HCT116 (cell line): ENCODE data around the gene CCL27. TPM values are rescaled to one million over a fixed set of nuclear protein-coding genes. Genes with fewer than 3 reads are reported as not detected.

Experiments used
- ATAC-seq: fragments of 200-7000 bp; cut with Tn5 transposase; 2 replicates; pipeline ENCODE4 v1.9.1; 2020; ENCODE audit warnings: mild to moderate bottlenecking, moderate library complexity
- BruUV-seq: library from RNA; stranded (reverse); fragments of 400-500 nt; replicated peaks from 2 replicates; lab custom pipeline; 2021; lab: Mats Ljungman, UMichigan
- CTCF ChIA-PET: fragments of 300-600 bp; sonication (Branson Sonifier 250); formaldehyde crosslinking; loops from one replicate; lab custom pipeline; 2021; ENCODE audit warnings: antibody characterized with exemption; lab: Charles Lee
- POLR2A ChIA-PET: fragments of 300-600, 350-600 bp; sonication (Branson Sonifier 250); formaldehyde crosslinking; loops from one replicate; lab custom pipeline; 2021; ENCODE audit warnings: antibody characterized with exemption; lab: Charles Lee
- RAD21 ChIA-PET, 2 experiments: fragments of 300-600 bp; sonication (Branson Sonifier 250); formaldehyde crosslinking; loops; one replicate each; lab custom pipeline; 2023; ENCODE audit warnings: low total read pairs in 2 of 2; ENCODE audit not compliant: uncharacterized antibody in 2 of 2, unreplicated experiment in 2 of 2, low non-redundant PET in 1 of 2; lab: Charles Lee
- DNase-seq: peaks from one replicate; pipeline ENCODE4 v3.0.0-alpha.2; 2010; ENCODE audit warnings: low read depth, low spot score
- H2AFZ ChIP-seq: fragments of 200-600 bp; shearing (Covaris generic), sonication (generic); 2 replicates; pipeline ENCODE4 v1.6.1; 2017; ENCODE audit warnings: low read depth, mixed run types, mixed read lengths, antibody characterized with exemption, low read length; ENCODE audit not compliant: poor library complexity, severe bottlenecking
- H3K27ac ChIP-seq: 2 replicates; pipeline ENCODE4 v1.5.1; 2012; ENCODE audit warnings: low read depth, low read length
- H3K27me3 ChIP-seq: fragments of 200-600 bp; sonication (generic); 2 replicates; pipeline ENCODE4 v1.6.1; 2016; ENCODE audit warnings: mixed run types, low read length, mixed read lengths; ENCODE audit not compliant: insufficient read depth
- H3K36me3 ChIP-seq, 2 experiments: fragments of 200-500 bp in 1 of 2; fragments of 200-600 bp in 1 of 2; sonication (Bioruptor generic) in 1 of 2; sonication (generic) in 1 of 2; 2 replicates each; pipeline versions ENCODE4 v1.5.1 to v1.6.1; 2014 to 2016; ENCODE audit warnings: low read length in 2 of 2, inconsistent platforms in 1 of 2, mixed read lengths in 1 of 2, mixed run types in 1 of 2; ENCODE audit not compliant: insufficient read depth in 2 of 2, control insufficient read depth in 1 of 2
- H3K4me1 ChIP-seq, 2 experiments: fragments of 200-600 bp in 1 of 2; sonication (generic) in 1 of 2; 2 replicates each; pipeline versions ENCODE4 v1.5.1 to v1.6.1; 2012 to 2017; ENCODE audit warnings: low read length in 2 of 2, inconsistent platforms in 1 of 2, mild to moderate bottlenecking in 1 of 2, mixed read lengths in 1 of 2, mixed run types in 1 of 2, moderate library complexity in 1 of 2; ENCODE audit not compliant: insufficient read depth in 2 of 2, control insufficient read depth in 1 of 2
- H3K4me2 ChIP-seq: fragments of 200-600 bp; sonication (generic); 2 replicates; pipeline ENCODE4 v1.6.1; 2017; ENCODE audit warnings: mixed run types, low read length, mixed read lengths
- H3K4me3 ChIP-seq, 2 experiments: fragments of 200-600 bp in 1 of 2; sonication (generic) in 1 of 2; replicated peaks in 1 of 2; 2 replicates each; pipeline ENCODE4 v1.5.1; 2011 to 2016; ENCODE audit warnings: low read length in 2 of 2, control low read depth in 1 of 2, low read depth in 1 of 2, mild to moderate bottlenecking in 1 of 2, mixed read lengths in 1 of 2, mixed run types in 1 of 2
- H3K79me2 ChIP-seq: fragments of 200-600 bp; sonication (generic); 2 replicates; pipeline ENCODE4 v1.6.1; 2017; ENCODE audit warnings: mild to moderate bottlenecking, mixed run types, low read length, moderate library complexity, mixed read lengths; ENCODE audit not compliant: insufficient read depth
- H3K9ac ChIP-seq: fragments of 200-600 bp; sonication (generic); 2 replicates; pipeline ENCODE4 v1.6.1; 2016; ENCODE audit warnings: low read length, mixed read lengths
- H3K9me2 ChIP-seq: fragments of 200-600 bp; sonication (generic), shearing (Covaris generic); 2 replicates; pipeline ENCODE4 v1.6.1; 2017; ENCODE audit warnings: mixed run types, mild to moderate bottlenecking, moderate library complexity; ENCODE audit not compliant: insufficient read depth
- H3K9me3 ChIP-seq, 2 experiments: fragments of 200-500 bp in 1 of 2; fragments of 200-600 bp in 1 of 2; sonication (Bioruptor generic) in 1 of 2; sonication (generic) in 1 of 2; 2 replicates each; pipeline ENCODE4 v1.6.1; 2014 to 2017; ENCODE audit warnings: low read length in 2 of 2, mixed read lengths in 2 of 2, inconsistent platforms in 1 of 2, low read depth in 1 of 2, mild to moderate bottlenecking in 1 of 2, mixed run types in 1 of 2, moderate library complexity in 1 of 2; ENCODE audit not compliant: control insufficient read depth in 1 of 2, insufficient read depth in 1 of 2
- H4K20me1 ChIP-seq: fragments of 200-600 bp; sonication (generic), shearing (Covaris generic); 2 replicates; pipeline ENCODE4 v1.6.1; 2017; ENCODE audit warnings: mixed run types, mild to moderate bottlenecking, moderate library complexity; ENCODE audit not compliant: insufficient read depth
- CBX3 ChIP-seq: IDR thresholded peaks from 2 replicates; pipeline ENCODE4 v1.6.1; 2012; ENCODE audit warnings: low read depth
- CEBPB ChIP-seq: IDR thresholded peaks from 2 replicates; pipeline ENCODE4 v1.6.1; 2012; ENCODE audit warnings: low read depth
- ELF1 ChIP-seq: IDR thresholded peaks from 2 replicates; pipeline ENCODE4 v1.6.1; 2012; ENCODE audit warnings: low read depth, borderline replicate concordance
- EZH2 ChIP-seq: fragments of 200-600 bp; sonication (generic); IDR thresholded peaks from 2 replicates; pipeline ENCODE4 v1.6.1; 2017; ENCODE audit warnings: antibody characterized with exemption, mixed run types
- EZH2phosphoT487 ChIP-seq: fragments of 200-600 bp; IDR thresholded peaks from 2 replicates; pipeline ENCODE4 v1.6.1; 2018; ENCODE audit warnings: antibody characterized with exemption, borderline replicate concordance
- FOSL1 ChIP-seq: IDR thresholded peaks from 2 replicates; pipeline ENCODE4 v1.6.1; 2012; ENCODE audit warnings: low read depth
- JUND ChIP-seq: IDR thresholded peaks from 2 replicates; pipeline ENCODE4 v1.6.1; 2012
- MAX ChIP-seq: IDR thresholded peaks from 2 replicates; pipeline ENCODE4 v1.6.1; 2012
- POLR2AphosphoS5 ChIP-seq: IDR thresholded peaks from 2 replicates; pipeline ENCODE4 v1.6.1; 2011; ENCODE audit warnings: mild to moderate bottlenecking, low read depth, low read length, moderate library complexity
- REST ChIP-seq: IDR thresholded peaks from 2 replicates; pipeline ENCODE4 v1.6.1; 2012; ENCODE audit warnings: low read depth
- SIN3A ChIP-seq: IDR thresholded peaks from 2 replicates; pipeline ENCODE4 v1.6.1; 2012; ENCODE audit warnings: low read depth
- SP1 ChIP-seq: IDR thresholded peaks from 2 replicates; pipeline ENCODE4 v1.6.1; 2012; ENCODE audit warnings: low read depth
- SRF ChIP-seq: IDR thresholded peaks from 2 replicates; pipeline ENCODE4 v1.6.1; 2012; ENCODE audit warnings: low read depth
- TCF7L2 ChIP-seq: IDR thresholded peaks from 2 replicates; pipeline ENCODE4 v1.7.0; 2011; ENCODE audit warnings: borderline replicate concordance, inconsistent platforms; ENCODE audit not compliant: insufficient read depth, insufficient read length; ENCODE audit errors: extremely low read depth
- YY1 ChIP-seq: IDR thresholded peaks from 2 replicates; pipeline ENCODE4 v1.6.1; 2011; ENCODE audit warnings: low read length, low read depth, moderate library complexity, mild to moderate bottlenecking; ENCODE audit not compliant: insufficient replicate concordance; ENCODE audit errors: extremely low read depth
- ZFX ChIP-seq: fragments of 450-650 bp; IDR thresholded peaks from 2 replicates; pipeline ENCODE4 v1.6.1; 2017
- ZNF274 ChIP-seq: fragments of 200-500 bp; sonication (Bioruptor generic); IDR thresholded peaks from 2 replicates; pipeline ENCODE4 v1.6.1; 2014; ENCODE audit warnings: mild to moderate bottlenecking, low read depth, low read length, inconsistent platforms
- intact Hi-C: fragments of 100-400 bp; cut with micrococcal nuclease; formaldehyde crosslinking; loops from 2 replicates; pipeline ENCODE4 v1.10.0; 2022
- total RNA-seq: library from RNA; stranded (reverse); gene quantifications from one replicate; pipeline ENCODE4 v1.2.1, GENCODE V29; 2021; ENCODE audit not compliant: unreplicated experiment
- TF ChIP-seq, protein P1 (sequence below): IDR thresholded peaks from 2 replicates; pipeline ENCODE4 v1.6.1; 2012
- TF ChIP-seq, protein P2 (sequence below): IDR thresholded peaks from 2 replicates; pipeline ENCODE4 v1.6.1; 2011; ENCODE audit warnings: mild to moderate bottlenecking, low read length, moderate library complexity; ENCODE audit not compliant: insufficient replicate concordance; ENCODE audit errors: extremely low read depth

The CCL27 gene
- total RNA-seq, 1 experiment from 2014 or later = 1.0 TPM

DNA sequence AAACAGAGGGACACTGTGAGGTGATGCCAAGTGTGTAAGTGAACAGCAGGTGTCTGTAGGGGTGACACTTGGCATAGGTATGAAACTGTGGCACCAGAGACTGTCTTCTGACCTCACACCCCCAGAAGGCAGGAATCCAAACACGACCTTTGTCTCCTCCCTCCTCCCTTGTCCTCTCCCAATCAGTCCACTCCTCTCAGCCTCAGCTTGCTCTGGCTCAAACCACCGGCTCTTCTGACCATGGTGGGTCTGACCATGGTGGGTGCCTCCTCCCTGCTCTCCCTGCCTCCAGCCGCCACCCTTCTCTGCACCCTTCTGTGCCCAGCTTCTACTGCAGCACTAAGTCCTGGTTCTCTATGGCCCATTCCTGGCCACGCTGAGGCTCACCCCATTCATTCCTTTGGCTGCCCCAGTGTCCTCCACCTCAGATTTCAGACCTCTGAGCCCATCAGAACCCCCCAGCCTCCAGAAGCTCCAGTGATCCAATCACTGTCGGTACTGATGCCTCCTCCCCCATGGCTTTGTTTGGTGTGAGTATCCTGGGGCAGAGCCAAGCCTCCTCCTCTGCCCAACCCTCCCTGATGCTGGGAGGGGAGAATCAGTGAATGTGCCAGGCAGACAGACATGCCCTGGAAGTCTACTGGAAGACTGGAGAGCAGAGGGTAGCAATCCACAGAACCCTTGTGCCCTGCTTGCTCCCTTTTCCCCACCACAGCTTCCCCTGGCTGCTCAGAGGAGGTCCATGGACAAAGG, 31.9 kb downstream of the CCL27 start:
- CTCF ChIA-PET = interaction anchor here (1.9 kb wide), 1 partner anchor 10 kb away, joined by 4 read pairs; the partner anchor contains the start of gene DCTN3
- no peaks in the 10 kb centered on the region for H3K9me2 ChIP-seq
- no peak overlapping the region for H2AFZ ChIP-seq
- H3K36me3 ChIP-seq = peaks cover 0 to 9% of the 10 kb centered on the region in 2 experiments; a peak in 2 of 4 replicates
- H4K20me1 ChIP-seq = no peaks in the 10 kb centered on the region
- H3K9me3 ChIP-seq = no peaks in the 10 kb centered on the region
- H3K4me1 ChIP-seq = peaks cover 8 to 38% of the 10 kb centered on the region in 2 experiments
- BruUV-seq = no TSS peak
- POLR2A ChIA-PET = interaction anchor here (1.5 kb wide), 1 partner anchor 10 kb away, joined by 3 read pairs; the partner anchor contains the start of gene DCTN3
- peaks cover 8% of the 10 kb centered on the region; the same call in 1 of the 2 replicates for H3K27me3 ChIP-seq
- ATAC-seq (no peak), DNase-seq (no peak)
- no peak for TF ChIP-seq REST
- no peak for TF ChIP-seq POLR2AphosphoS5
- no peak for TF ChIP-seq ZNF274
- no peak for TF ChIP-seq ZFX
- no peak for TF ChIP-seq CEBPB
- no peak for TF ChIP-seq CBX3
- no peak for TF ChIP-seq MAX
- TF ChIP-seq JUND = no peak
- no peak for TF ChIP-seq EZH2phosphoT487
- TF ChIP-seq SRF = no peak
- TF ChIP-seq SP1 = no peak
- TF ChIP-seq, protein P1, sequence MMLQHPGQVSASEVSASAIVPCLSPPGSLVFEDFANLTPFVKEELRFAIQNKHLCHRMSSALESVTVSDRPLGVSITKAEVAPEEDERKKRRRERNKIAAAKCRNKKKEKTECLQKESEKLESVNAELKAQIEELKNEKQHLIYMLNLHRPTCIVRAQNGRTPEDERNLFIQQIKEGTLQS = no peak
- TF ChIP-seq ELF1 = no peak
- no peak for TF ChIP-seq TCF7L2
- TF ChIP-seq FOSL1 = no peak
- TF ChIP-seq YY1 = no peak
- no peak for TF ChIP-seq SIN3A
- no peak for TF ChIP-seq EZH2
- TF ChIP-seq, protein P2, sequence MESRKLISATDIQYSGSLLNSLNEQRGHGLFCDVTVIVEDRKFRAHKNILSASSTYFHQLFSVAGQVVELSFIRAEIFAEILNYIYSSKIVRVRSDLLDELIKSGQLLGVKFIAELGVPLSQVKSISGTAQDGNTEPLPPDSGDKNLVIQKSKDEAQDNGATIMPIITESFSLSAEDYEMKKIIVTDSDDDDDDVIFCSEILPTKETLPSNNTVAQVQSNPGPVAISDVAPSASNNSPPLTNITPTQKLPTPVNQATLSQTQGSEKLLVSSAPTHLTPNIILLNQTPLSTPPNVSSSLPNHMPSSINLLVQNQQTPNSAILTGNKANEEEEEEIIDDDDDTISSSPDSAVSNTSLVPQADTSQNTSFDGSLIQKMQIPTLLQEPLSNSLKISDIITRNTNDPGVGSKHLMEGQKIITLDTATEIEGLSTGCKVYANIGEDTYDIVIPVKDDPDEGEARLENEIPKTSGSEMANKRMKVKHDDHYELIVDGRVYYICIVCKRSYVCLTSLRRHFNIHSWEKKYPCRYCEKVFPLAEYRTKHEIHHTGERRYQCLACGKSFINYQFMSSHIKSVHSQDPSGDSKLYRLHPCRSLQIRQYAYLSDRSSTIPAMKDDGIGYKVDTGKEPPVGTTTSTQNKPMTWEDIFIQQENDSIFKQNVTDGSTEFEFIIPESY = no peak
- no peak overlapping the region for H3K27ac ChIP-seq
- H3K4me3 ChIP-seq = no peak overlapping the region
- no peak overlapping the region for H3K4me2 ChIP-seq
- intact Hi-C loops = no loop called here
- H3K9ac ChIP-seq = no peak overlapping the region
- H3K79me2 ChIP-seq = peaks cover 7% of the 10 kb centered on the region
- RAD21 ChIA-PET = no interaction called here
